Islet of Langerhans (tissue), 1 donor: ENCODE measurements around the gene F12.

Source experiments
- FAIRE-seq: peaks from one replicate; lab custom pipeline; 2011; peaks lifted over from hg19 to GRCh38; lab: Jason Lieb, UNC

F12 gene

GRCh38 chr5:177355162-177355867, 54.0 kb downstream of the F12 start:
- no peak for FAIRE-seq

DNA sequence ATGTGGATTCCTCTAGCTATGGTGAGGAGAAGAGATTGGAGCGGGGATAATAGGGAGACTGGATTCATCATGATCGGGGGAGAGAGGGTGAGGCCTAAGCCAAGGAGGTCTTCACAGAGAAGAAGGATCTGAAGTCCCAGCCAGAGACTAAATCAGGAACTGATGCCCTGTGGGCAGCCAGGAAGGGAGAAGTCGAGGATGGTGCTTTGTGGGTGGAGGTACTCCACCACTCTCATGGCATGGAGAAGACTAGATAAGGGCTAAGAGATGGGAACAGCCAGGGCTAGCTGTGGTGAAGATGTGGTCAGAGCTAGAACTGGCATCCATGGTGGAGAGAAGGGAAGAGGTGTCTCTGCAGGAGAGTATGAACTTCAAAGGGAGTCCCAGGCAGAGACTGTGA, 54.7 kb downstream of the F12 start:
- FAIRE-seq: no peak

DNA sequence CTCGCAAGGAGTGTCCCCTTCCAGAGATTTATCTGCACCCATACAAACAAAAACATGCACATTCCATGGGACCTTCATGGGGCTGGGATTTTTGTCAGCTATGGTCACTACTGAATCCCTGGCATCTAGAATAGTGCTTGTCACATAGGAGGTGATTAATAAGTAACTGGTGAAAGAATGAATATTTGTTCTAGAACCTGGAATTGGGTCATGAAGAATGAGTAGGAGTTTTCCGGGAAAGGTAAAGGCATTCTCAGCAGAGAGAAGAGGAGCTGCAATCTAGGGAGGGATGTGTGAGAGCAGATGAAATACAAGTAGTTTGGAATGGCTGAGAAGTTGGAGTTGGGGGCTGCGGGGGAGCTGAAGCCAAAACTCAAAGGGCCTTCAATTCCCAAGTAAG, 55.1 kb downstream of the F12 start:
- FAIRE-seq: no peak

DNA sequence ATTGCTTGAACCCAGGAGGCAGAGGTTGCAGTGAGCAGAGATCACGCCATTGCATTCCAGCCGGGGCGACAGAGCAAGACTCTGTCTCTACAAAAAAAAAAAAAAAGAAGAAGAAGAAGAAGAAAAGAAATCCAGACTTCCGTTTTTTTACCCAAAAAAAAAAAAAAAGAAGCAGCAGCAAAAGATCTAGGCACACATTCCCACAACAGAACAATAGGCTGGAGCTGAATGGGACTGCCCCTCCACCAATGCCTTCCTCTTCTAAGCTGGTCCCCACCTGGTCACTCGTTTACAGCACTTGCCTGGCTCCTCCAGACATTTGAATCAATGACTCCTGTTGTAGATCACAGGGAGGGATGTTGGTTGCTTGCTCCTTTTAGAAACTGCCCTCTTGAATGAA, 56.3 kb downstream of the F12 start:
- no peak for FAIRE-seq
